Hematopoietic multipotent progenitor cell treated with erythropoietin and hydrocortisone succinate and interleukin-3 and kit ligand, for 15 days (in vitro differentiated cells): ENCODE data around the gene KCTD16.

Experiments
- DNase-seq: peaks from one replicate; pipeline ENCODE4 v3.0.0-alpha.2; 2015; ENCODE audit warnings: low spot score

Gene KCTD16

GRCh38 chr5:144460600-144460999, 289.9 kb downstream of the KCTD16 start:
- no peak for DNase-seq

DNA sequence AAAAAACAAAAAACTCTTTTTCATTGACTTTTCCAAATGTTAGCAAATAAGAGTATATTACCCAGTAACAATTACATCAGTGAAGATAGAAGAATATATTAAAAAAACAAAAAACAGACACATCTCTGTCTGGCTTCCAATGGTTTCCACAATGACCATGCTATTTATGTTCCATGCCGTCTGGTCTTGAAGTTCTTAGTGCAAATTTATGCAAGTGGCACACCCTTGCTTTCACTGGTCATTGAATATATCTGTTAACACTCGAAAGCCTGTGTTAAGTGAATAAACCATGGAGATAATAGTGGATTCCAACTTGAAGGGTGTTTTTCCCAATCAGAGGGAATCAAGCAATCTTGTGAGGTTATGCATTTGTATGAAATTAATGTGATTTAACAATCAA, 291.9 kb downstream of the KCTD16 start:
- DNase-seq, result no peak

GRCh38 chr5:144463481-144464223, 293.0 kb downstream of the KCTD16 start:
- no peak for DNase-seq

- DNase-seq, result no peak
Observed at GRCh38 chr5:144464306-144464705, 293.6 kb downstream of the KCTD16 start.

DNA sequence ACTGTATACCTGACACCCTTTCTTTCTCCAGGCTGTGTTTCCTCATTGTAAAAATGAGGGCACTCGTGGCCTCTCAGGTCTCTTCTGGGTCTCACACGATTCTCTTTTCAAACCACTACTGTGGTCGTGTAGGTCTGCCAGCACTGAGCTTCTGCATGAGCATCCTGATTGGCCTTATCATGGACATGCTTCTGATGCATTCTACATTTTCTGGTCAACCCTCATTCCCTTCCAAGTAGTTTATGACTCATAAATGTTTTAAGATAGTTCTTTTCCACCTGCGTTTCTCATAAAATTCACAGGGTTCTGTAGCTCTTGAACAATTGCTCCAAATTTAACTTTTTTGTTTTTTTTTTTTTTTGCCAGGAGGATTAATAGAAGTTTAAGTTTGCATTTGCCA, 294.8 kb downstream of the KCTD16 start:
- DNase-seq, result no peak

DNA sequence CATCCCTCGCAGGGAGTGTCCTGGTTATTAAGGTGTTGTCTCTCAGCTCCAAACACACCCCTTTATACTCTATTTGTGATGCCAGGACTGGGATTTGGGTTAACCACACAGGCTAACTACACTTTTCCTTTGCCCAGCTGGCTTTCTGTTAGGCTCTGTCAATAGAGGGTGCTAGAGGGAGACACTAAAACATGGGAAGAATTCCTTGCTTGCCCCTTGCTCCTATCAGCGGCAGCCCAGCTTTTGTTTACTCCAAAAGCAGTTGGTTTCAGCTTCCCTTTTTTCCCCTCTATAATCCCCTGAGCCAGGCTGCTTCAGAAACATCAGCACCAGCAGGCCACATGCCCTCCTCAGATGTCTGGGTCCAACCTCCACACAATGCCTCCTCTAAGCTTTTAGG, 297.1 kb downstream of the KCTD16 start:
- DNase-seq, result no peak

GRCh38 chr5:144468571-144468970, 297.9 kb downstream of the KCTD16 start:
- no peak for DNase-seq

DNA sequence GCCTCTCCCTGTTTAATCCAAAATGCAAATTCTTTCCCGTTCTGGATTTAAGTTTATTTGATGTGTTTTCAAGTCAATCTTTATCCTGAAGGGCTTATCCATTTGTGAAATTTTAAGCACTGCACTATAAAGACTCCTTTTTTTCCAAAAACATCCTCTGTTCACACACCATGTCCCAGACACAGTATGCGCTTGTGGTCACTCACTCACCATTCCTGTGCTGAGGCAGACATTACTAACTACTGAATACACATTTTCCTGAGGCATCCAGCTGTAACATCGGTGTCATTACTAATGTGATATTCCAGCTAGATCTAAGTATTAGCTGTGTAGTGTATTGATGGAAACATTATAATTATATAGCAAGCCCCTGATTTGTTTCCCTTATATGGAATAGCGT, 298.4 kb downstream of the KCTD16 start:
- DNase-seq, result no peak

- DNase-seq, result no peak
Observed at GRCh38 chr5:144472221-144472620, 301.5 kb downstream of the KCTD16 start.

DNA sequence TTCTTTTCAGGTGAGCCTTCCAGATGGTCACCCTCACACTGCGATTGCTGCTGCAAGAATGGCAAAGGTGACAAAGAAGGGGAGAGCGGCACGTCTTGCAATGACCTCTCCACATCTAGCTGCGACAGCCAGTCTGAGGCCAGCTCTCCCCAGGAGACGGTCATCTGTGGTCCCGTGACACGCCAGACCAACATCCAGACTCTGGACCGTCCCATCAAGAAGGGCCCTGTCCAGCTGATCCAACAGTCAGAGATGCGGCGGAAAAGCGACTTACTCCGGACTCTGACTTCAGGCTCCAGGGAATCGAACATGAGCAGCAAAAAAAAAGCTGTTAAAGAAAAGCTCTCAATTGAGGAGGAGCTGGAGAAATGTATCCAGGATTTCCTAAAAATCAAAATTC, 303.0 kb downstream of the KCTD16 start:
- DNase-seq, result no peak

DNA sequence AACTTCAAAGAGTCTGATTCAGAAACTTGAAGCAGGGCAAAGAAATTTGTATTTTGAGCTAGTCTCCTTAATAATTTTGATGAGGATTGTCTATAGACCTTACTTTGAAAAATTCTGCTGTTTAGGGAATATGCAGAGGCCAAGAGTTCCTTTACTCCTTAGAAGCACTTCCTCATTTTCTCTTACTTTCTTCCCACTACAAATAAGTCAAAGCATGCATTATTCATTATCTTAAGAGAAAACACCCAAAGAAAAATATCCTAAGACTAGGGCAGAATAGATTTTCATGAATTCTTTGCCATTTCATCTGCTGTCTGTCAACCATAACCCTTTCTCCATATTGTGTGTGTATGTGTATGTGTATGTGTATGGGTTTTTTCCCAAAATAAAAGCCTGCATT, 307.9 kb downstream of the KCTD16 start:
- DNase-seq, result no peak

DNA sequence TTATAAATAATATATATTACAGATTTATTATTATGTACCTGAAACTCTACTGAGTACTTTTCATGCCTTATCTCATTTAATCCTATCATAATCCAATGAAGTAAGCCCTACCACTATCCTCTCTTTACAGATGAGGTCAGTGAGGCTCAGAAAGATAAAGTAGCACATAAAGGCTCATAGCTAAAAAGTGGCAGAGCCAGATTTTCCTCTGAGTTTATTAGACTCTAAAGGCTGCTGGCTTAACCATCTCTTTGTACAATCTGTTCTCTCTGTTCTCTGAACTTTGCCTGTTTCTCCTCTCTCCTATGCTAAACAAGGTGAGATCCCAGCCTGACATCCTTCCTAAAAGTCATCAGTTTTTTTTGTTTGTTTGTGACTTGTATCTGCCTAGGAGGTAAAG, 311.2 kb downstream of the KCTD16 start:
- no peak for DNase-seq

GRCh38 chr5:144484124-144484897, 313.6 kb downstream of the KCTD16 start:
- DNase-seq, result no peak

DNA sequence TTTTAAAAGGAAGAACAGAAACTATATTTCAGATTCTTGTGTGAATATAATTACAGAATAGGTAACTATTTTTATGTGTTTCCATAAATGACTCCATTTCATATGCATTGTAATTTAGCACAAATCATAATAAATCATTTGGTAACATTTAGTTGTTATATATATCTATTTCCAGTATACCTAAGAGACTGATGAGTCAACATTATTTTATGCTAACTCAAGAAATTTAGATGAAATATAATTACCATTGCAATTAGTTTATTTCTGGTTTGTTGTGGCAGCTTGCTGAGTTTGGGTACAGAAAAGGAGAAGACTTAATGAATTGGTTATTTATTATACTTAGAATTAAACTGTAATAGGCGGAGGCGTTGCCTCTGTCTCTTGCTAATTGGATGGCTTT, 314.9 kb downstream of the KCTD16 start:
- no peak for DNase-seq

- no peak for DNase-seq
Observed at GRCh38 chr5:144487207-144487606, 316.5 kb downstream of the KCTD16 start.

- DNase-seq, result no peak
Observed at GRCh38 chr5:144487761-144488160, 317.1 kb downstream of the KCTD16 start.

DNA sequence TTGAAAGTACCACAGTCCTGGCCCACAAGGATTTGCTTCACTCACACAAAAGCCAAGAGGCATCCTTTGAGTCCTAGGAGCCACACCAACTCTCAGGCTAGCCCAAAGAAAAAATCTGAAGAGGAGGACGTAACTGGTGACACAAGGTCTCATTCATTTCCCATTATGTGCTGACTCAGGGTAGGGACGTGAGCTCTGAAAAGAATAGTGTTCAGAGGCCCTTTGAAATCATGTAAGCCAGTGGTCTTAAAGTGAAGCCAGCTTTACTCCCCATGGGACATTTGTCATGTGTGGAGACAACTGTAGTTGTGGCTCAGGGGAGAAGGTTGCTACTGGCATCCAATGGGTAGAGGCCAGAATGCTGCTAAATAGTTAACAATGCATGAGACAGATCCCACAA, 332.4 kb downstream of the KCTD16 start:
- no peak for DNase-seq

GRCh38 chr5:144504929-144505577, 334.4 kb downstream of the KCTD16 start:
- peak; percentile 2 for DNase-seq

- DNase-seq, result no peak
Observed at GRCh38 chr5:144510845-144511579, 340.3 kb downstream of the KCTD16 start.

- no peak for DNase-seq
Observed at GRCh38 chr5:144511580-144512072, 341.0 kb downstream of the KCTD16 start.

DNA sequence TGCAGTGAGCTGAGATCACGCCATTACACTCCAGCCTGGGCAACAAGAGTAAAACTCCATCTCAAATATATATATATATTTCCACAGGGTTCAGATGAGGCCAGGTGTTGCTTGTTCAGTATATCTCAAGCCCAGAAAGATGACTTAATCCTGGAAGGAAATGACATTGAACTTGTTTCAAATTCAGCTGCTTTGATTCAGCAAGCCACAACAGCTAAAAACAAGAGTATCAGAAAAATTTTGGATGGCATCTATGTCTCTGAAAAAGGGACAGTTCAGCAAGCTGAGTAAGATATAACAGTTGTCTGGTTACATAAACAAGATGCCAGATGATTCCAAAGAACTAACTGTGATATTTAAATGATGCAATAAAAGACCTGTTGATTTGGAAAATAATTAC, 352.0 kb downstream of the KCTD16 start:
- DNase-seq, result no peak

DNA sequence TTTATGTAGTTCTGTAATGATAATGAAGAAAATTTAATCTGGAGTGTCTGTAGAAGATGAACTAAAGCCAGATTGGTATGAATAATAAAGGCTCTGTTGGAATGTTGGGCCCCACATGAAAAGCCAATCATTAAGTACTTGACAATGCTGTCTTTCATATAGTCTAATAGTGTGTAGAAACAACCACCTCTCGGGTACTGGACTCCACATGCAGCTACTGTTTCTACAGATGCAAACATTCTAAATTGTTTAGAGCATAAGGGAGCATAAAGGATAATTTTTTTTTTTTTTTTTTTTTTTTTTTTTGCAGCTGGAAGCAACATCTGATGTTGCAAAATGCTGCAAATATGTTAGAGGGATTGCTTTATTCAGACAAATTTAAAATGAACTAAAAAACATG, 354.3 kb downstream of the KCTD16 start:
- no peak for DNase-seq
